Kidney capillary endothelial cell (primary cell): ENCODE results near the gene C3orf52.

ENCODE experiments used
- DNase-seq: peaks from one replicate; pipeline ENCODE4 v3.0.0-alpha.2; 2018; ENCODE audit warnings: low spot score

C3orf52 gene

GRCh38 chr3:112119962-112120836, 34.0 kb downstream of the C3orf52 start:
- no peak for DNase-seq

- DNase-seq = no peak
These were observed 35.7 kb downstream of the C3orf52 start for GRCh38 chr3:112121577-112122547.

GRCh38 chr3:112122870-112123269, 36.7 kb downstream of the C3orf52 start:
- no peak for DNase-seq

GRCh38 chr3:112123548-112123947, 37.4 kb downstream of the C3orf52 start:
- no peak for DNase-seq

GRCh38 chr3:112124907-112125607, 38.9 kb downstream of the C3orf52 start:
- DNase-seq = no peak

GRCh38 chr3:112126511-112126911, 40.3 kb downstream of the C3orf52 start:
- no peak for DNase-seq

- DNase-seq = no peak
These were observed 41.6 kb downstream of the C3orf52 start for GRCh38 chr3:112127522-112128494.

- no peak for DNase-seq
These were observed 42.9 kb downstream of the C3orf52 start for GRCh38 chr3:112128843-112129727.

- DNase-seq = no peak
These were observed 43.9 kb downstream of the C3orf52 start for GRCh38 chr3:112129925-112130637.

GRCh38 chr3:112130638-112130993, 44.4 kb downstream of the C3orf52 start:
- no peak for DNase-seq

- DNase-seq = no peak
These were observed 44.9 kb downstream of the C3orf52 start for GRCh38 chr3:112131111-112131510.

- no peak for DNase-seq
These were observed 45.9 kb downstream of the C3orf52 start for GRCh38 chr3:112132088-112132487.

- DNase-seq = no peak
These were observed 46.4 kb downstream of the C3orf52 start for GRCh38 chr3:112132554-112132953.

- DNase-seq = no peak
These were observed 46.8 kb downstream of the C3orf52 start, which contains the start of gene GCSAM for GRCh38 chr3:112132975-112133448. Gene GCSAM (minus strand): TSS chr3:112133248. CDS start chr3:112133120, 128 bp downstream.

GRCh38 chr3:112133626-112134334, 47.6 kb downstream of the C3orf52 start:
- no peak for DNase-seq

GRCh38 chr3:112134335-112135124, 48.3 kb downstream of the C3orf52 start:
- DNase-seq = no peak

GRCh38 chr3:112136046-112136445, 49.9 kb downstream of the C3orf52 start:
- no peak for DNase-seq
